ENCODE measurements around the gene ETFA.

DNA sequence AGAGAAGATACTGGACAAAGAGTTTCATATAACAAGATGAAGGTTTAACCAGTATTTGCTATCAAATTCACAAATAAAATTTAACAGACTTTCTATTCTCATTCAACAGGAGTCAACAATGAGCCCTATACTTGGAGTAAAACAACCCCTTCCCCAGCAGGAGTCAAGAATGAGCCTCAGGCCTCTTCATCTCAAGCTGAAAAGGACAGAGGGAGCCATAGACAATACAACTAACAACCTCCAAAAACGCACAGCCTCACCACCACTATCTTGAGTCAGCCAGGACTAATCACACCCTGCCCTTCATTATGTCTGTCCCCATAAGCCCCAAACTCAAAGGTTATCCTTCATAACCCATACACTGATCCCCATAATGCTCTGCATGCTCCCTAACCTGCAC is 36.4 kb downstream of the ETFA start:
- TF ChIP-seq, protein P1, sequence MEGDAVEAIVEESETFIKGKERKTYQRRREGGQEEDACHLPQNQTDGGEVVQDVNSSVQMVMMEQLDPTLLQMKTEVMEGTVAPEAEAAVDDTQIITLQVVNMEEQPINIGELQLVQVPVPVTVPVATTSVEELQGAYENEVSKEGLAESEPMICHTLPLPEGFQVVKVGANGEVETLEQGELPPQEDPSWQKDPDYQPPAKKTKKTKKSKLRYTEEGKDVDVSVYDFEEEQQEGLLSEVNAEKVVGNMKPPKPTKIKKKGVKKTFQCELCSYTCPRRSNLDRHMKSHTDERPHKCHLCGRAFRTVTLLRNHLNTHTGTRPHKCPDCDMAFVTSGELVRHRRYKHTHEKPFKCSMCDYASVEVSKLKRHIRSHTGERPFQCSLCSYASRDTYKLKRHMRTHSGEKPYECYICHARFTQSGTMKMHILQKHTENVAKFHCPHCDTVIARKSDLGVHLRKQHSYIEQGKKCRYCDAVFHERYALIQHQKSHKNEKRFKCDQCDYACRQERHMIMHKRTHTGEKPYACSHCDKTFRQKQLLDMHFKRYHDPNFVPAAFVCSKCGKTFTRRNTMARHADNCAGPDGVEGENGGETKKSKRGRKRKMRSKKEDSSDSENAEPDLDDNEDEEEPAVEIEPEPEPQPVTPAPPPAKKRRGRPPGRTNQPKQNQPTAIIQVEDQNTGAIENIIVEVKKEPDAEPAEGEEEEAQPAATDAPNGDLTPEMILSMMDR (conservative IDR thresholded peaks at IDR 0.05; ENCODE audit: low read length), result no peak
- TF ChIP-seq EZH2phosphoT487 (IDR thresholded peaks at IDR 0.05; ENCODE audit: borderline replicate concordance, low read depth, low read length), result no peak

All from OCI-LY7 (cell line).